HG02870 (cell line): ENCODE data around the gene DCAF12.
"Not testable (repeated sequence)": the region's sequence is repeated elsewhere in the genome, so short reads cannot be mapped to it uniquely, and the experiment has no call there.

ENCODE experiments used
- ATAC-seq: cut with Tn5 transposase; IDR thresholded peaks from one replicate; pipeline ENCODE4 v1.9.1; 2021; ENCODE audit warnings: mild to moderate bottlenecking, moderate library complexity; ENCODE audit not compliant: unreplicated experiment

Gene DCAF12

GRCh38 chr9:34072410-34072809, 54.1 kb downstream of the DCAF12 start:
- ATAC-seq = no peak

- ATAC-seq = no peak
These were observed 55.7 kb downstream of the DCAF12 start for GRCh38 chr9:34070606-34071324.

- no peak for ATAC-seq
These were observed 56.7 kb downstream of the DCAF12 start for GRCh38 chr9:34069831-34070230.

- ATAC-seq = no peak
These were observed 61.0 kb downstream of the DCAF12 start for GRCh38 chr9:34065541-34065940.

GRCh38 chr9:34059954-34060353, 66.5 kb downstream of the DCAF12 start:
- no peak for ATAC-seq

GRCh38 chr9:34059281-34059680, 67.2 kb downstream of the DCAF12 start:
- ATAC-seq = no peak

GRCh38 chr9:34049630-34050384, 76.7 kb downstream of the DCAF12 start:
- no peak for ATAC-seq

- peak; percentile 73 for ATAC-seq
These were observed 77.5 kb downstream of the DCAF12 start, which contains the start of gene UBAP2 for GRCh38 chr9:34048727-34049629. Gene UBAP2 (minus strand): TSS chr9:34048887. CDS start chr9:34017148, 31,739 bp downstream.

GRCh38 chr9:34047864-34048726, 78.4 kb downstream of the DCAF12 start:
- peak; percentile 23 for ATAC-seq

- no peak for ATAC-seq
These were observed 79.6 kb downstream of the DCAF12 start for GRCh38 chr9:34046784-34047379.

GRCh38 chr9:34045903-34046302, 80.6 kb downstream of the DCAF12 start:
- no peak for ATAC-seq

- ATAC-seq = not testable (repeated sequence)
These were observed 84.4 kb downstream of the DCAF12 start for GRCh38 chr9:34042074-34042473.

- ATAC-seq = not testable (repeated sequence)
These were observed 87.6 kb downstream of the DCAF12 start for GRCh38 chr9:34038851-34039250.

- no peak for ATAC-seq
These were observed 88.9 kb downstream of the DCAF12 start for GRCh38 chr9:34037626-34038025.

GRCh38 chr9:34036625-34037024, 89.9 kb downstream of the DCAF12 start:
- ATAC-seq = no peak
